Panc1 (cell line): ENCODE results near the gene ABCC8. TPM values are rescaled to one million over a fixed set of nuclear protein-coding genes. Genes with fewer than 3 reads are reported as not detected.

Experiments
- ATAC-seq: fragments of 200-7000 bp; cut with Tn5 transposase; 2 replicates; pipeline ENCODE4 v1.9.1; 2020; ENCODE audit warnings: mild to moderate bottlenecking, moderate library complexity
- BruUV-seq: library from RNA; stranded (reverse); fragments of 400-500 nt; replicated peaks from 2 replicates; lab custom pipeline; 2021; lab: Mats Ljungman, UMichigan
- CTCF ChIA-PET: fragments of 300-600 bp; sonication (Branson Sonifier 250); formaldehyde crosslinking; loops from one replicate; lab custom pipeline; 2022; ENCODE audit warnings: antibody characterized with exemption; lab: Charles Lee
- POLR2A ChIA-PET: fragments of 300-600 bp; sonication (Branson Sonifier 250); formaldehyde crosslinking; loops from one replicate; lab custom pipeline; 2022; ENCODE audit warnings: antibody characterized with exemption; lab: Charles Lee
- DNase-seq: peaks from one replicate; pipeline ENCODE4 v3.0.0-alpha.2; 2010; ENCODE audit warnings: low read depth, low spot score
- H3K27ac ChIP-seq: 2 replicates; pipeline ENCODE4 v1.5.1; 2011; ENCODE audit warnings: mild to moderate bottlenecking, low read length, inconsistent platforms
- H3K27me3 ChIP-seq: fragments of 200-500 bp; sonication (Bioruptor generic); 2 replicates; pipeline ENCODE4 v1.6.0; 2014; ENCODE audit warnings: low read length, inconsistent platforms; ENCODE audit not compliant: control insufficient read depth, insufficient read depth
- H3K36me3 ChIP-seq: fragments of 200-500 bp; sonication (Bioruptor generic); 2 replicates; pipeline ENCODE4 v1.5.1; 2014; ENCODE audit warnings: inconsistent platforms, mild to moderate bottlenecking, low read length, moderate library complexity; ENCODE audit not compliant: control insufficient read depth, insufficient read depth
- H3K4me1 ChIP-seq: 2 replicates; pipeline ENCODE4 v1.5.1; 2011; ENCODE audit warnings: inconsistent platforms, mild to moderate bottlenecking, low read length, moderate library complexity; ENCODE audit not compliant: control insufficient read depth, insufficient read depth
- H3K4me3 ChIP-seq, 2 experiments: 2 replicates each; pipeline ENCODE4 v1.5.1; 2011 to 2012; ENCODE audit warnings: low read depth in 2 of 2, low read length in 2 of 2, mild to moderate bottlenecking in 2 of 2, inconsistent platforms in 1 of 2, moderate library complexity in 1 of 2
- H3K9me3 ChIP-seq: fragments of 200-500 bp; sonication (Bioruptor generic); 2 replicates; pipeline ENCODE4 v1.5.1; 2014; ENCODE audit warnings: low read depth, mild to moderate bottlenecking, inconsistent platforms, low read length, moderate library complexity; ENCODE audit not compliant: control insufficient read depth, insufficient read depth
- POLR2AphosphoS5 ChIP-seq: IDR thresholded peaks from 2 replicates; pipeline ENCODE4 v1.6.1; 2012; ENCODE audit warnings: mild to moderate bottlenecking, low read depth, low read length, moderate library complexity
- SIN3A ChIP-seq: IDR thresholded peaks from 2 replicates; pipeline ENCODE4 v1.6.1; 2012; ENCODE audit warnings: low read depth, mild to moderate bottlenecking, low read length, moderate library complexity, borderline replicate concordance; ENCODE audit not compliant: insufficient read depth
- TCF7L2 ChIP-seq: IDR thresholded peaks from 2 replicates; pipeline ENCODE4 v1.6.1; 2011; ENCODE audit warnings: mild to moderate bottlenecking, low read depth, low read length, inconsistent platforms
- in situ Hi-C: cut with HindIII; loops from 2 replicates; pipeline ENCODE4 v1.10.0; 2016; ENCODE audit warnings: low sequenced_read_pairs, low pct_unique_long_range_greater_than_20kb
- intact Hi-C: fragments of 100-400 bp; cut with micrococcal nuclease; formaldehyde crosslinking; loops from one replicate; pipeline ENCODE4 v1.10.0; 2022; ENCODE audit not compliant: unreplicated experiment
- total RNA-seq: library from RNA; stranded (reverse); gene quantifications from one replicate; pipeline ENCODE4 v1.2.1, GENCODE V29; 2021; ENCODE audit not compliant: unreplicated experiment
- TF ChIP-seq, protein P1 (sequence below), 2 experiments: IDR thresholded peaks; 2 replicates each; pipeline ENCODE4 v1.6.1; 2011 to 2012; ENCODE audit warnings: low read depth in 2 of 2, control low read depth in 1 of 2, low read length in 1 of 2, mild to moderate bottlenecking in 1 of 2, moderate library complexity in 1 of 2; ENCODE audit not compliant: insufficient read depth in 1 of 2
- TF ChIP-seq, protein P2 (sequence below): fragments of 450-650 bp; IDR thresholded peaks from 2 replicates; pipeline ENCODE4 v1.5.1; 2017; ENCODE audit warnings: mild to moderate bottlenecking

The ABCC8 gene
- total RNA-seq, 1 experiment from 2014 or later, result 0.18 TPM

DNA sequence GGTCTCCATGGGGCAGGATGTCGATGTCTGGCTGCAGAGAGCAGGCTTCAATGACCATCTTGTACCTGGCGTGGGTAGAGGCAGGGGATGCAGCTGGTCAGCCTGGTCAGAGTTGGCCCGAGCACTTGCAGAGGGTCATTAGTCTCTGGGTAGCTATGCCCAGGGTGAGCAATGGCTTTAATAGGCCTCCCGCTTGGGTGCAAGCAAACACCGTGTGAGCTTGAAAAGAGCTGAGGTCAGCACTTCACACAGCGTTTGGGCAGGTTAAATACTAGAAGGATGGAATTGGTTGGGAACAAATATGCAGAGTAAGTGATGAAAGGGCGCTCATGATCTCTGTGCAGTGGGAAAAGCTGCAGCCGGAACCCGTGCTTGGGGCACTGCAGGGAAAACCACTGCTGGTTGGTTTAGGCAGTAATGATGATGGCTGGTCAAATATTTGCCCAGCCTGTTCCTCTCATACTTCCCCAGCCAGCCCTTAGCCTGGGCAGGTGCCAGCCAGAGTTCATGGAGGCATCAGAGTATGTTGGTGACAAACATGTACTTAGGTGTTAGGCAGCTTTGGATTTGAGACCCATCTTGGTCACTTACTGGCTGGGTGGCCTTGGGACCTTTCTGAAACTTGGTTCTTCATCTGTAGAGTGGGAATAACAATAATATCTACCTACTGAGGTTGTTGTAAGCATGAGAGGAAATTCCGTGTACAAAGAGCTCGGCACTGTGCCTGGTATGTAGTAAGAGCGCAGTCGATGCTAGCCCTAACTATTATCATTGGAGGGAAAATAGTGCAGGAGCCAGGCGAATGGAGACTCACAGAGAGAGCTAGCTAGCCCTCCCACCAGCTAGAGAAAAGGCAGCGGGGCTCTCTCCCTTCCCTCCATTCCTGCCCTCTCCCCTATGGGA lies 63.0 kb downstream of the ABCC8 start:
- no peaks in the 10 kb centered on the region for H3K4me1 ChIP-seq
- TF ChIP-seq POLR2AphosphoS5 (no peak), TCF7L2 (no peak), SIN3A (no peak)
- TF ChIP-seq, protein P1, sequence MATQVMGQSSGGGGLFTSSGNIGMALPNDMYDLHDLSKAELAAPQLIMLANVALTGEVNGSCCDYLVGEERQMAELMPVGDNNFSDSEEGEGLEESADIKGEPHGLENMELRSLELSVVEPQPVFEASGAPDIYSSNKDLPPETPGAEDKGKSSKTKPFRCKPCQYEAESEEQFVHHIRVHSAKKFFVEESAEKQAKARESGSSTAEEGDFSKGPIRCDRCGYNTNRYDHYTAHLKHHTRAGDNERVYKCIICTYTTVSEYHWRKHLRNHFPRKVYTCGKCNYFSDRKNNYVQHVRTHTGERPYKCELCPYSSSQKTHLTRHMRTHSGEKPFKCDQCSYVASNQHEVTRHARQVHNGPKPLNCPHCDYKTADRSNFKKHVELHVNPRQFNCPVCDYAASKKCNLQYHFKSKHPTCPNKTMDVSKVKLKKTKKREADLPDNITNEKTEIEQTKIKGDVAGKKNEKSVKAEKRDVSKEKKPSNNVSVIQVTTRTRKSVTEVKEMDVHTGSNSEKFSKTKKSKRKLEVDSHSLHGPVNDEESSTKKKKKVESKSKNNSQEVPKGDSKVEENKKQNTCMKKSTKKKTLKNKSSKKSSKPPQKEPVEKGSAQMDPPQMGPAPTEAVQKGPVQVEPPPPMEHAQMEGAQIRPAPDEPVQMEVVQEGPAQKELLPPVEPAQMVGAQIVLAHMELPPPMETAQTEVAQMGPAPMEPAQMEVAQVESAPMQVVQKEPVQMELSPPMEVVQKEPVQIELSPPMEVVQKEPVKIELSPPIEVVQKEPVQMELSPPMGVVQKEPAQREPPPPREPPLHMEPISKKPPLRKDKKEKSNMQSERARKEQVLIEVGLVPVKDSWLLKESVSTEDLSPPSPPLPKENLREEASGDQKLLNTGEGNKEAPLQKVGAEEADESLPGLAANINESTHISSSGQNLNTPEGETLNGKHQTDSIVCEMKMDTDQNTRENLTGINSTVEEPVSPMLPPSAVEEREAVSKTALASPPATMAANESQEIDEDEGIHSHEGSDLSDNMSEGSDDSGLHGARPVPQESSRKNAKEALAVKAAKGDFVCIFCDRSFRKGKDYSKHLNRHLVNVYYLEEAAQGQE (IDR thresholded peaks at IDR 0.05; ENCODE audit: insufficient read depth in 1 of 2, low read depth in 2 of 2, low read length in 1 of 2), result no peak
- no peaks in the 10 kb centered on the region for H3K9me3 ChIP-seq
- no peak for ATAC-seq
- in situ Hi-C loops (no loop called here), intact Hi-C loops (no loop called here)
- no peaks in the 10 kb centered on the region for H3K36me3 ChIP-seq
- POLR2A ChIA-PET, result no interaction called here
- H3K27me3 ChIP-seq, result peaks cover 10% of the 10 kb centered on the region; the same call in 1 of the 2 replicates
- H3K27ac ChIP-seq, result no peak overlapping the region
- H3K4me3 ChIP-seq, result no peak overlapping the region
- CTCF ChIA-PET, result no interaction called here
- no peak for DNase-seq
- no TSS peak for BruUV-seq

DNA sequence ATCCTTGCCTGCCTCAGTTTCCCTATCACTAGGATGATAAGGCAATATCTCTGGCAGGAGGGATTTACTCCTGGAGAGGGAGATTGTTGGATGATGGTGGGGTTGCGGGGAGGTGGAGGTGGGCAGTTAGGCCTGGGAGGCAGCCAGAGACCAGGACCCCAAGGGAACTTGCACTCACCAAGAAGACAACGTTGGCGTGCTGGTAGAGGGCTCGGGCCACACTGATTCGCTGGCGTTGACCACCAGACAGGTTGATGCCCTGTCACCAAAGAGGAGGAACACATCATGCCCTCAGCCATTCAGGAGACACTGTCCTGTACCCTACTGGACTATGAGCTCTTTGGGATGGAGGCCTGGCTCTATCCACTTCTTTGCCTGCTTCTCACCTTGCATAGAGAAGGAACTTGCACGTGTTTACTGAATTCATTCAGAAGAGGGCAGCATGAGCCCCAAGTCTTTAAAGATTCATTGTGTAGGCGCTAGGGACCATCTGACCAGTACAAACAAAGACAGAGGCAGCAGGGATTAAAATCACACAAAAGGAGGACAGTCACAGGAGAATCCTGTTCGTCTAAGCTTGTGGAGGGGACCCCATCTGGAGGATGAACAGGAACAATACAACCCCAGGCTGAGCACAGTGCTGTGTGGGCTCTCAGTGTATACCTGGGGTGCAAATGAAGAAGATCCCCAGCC lies 64.0 kb downstream of the ABCC8 start:
- intact Hi-C loops, result no loop called here
- in situ Hi-C loops, result no loop called here
- Histone ChIP-seq H3K36me3 (no peaks in the 10 kb centered on the region), H3K4me1 (no peaks in the 10 kb centered on the region), H3K27ac (no peak overlapping the region), H3K9me3 (no peaks in the 10 kb centered on the region), H3K4me3 (no peak overlapping the region), H3K27me3 (peaks cover 4% of the 10 kb centered on the region; the same call in 1 of the 2 replicates)
- no peak for DNase-seq
- ChIA-PET CTCF (no interaction called here), POLR2A (no interaction called here)
- BruUV-seq, result no TSS peak
- no peak for ATAC-seq
- TF ChIP-seq, protein P2, sequence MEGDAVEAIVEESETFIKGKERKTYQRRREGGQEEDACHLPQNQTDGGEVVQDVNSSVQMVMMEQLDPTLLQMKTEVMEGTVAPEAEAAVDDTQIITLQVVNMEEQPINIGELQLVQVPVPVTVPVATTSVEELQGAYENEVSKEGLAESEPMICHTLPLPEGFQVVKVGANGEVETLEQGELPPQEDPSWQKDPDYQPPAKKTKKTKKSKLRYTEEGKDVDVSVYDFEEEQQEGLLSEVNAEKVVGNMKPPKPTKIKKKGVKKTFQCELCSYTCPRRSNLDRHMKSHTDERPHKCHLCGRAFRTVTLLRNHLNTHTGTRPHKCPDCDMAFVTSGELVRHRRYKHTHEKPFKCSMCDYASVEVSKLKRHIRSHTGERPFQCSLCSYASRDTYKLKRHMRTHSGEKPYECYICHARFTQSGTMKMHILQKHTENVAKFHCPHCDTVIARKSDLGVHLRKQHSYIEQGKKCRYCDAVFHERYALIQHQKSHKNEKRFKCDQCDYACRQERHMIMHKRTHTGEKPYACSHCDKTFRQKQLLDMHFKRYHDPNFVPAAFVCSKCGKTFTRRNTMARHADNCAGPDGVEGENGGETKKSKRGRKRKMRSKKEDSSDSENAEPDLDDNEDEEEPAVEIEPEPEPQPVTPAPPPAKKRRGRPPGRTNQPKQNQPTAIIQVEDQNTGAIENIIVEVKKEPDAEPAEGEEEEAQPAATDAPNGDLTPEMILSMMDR, result no peak
- TF ChIP-seq POLR2AphosphoS5 (no peak), SIN3A (no peak), TCF7L2 (no peak)
- TF ChIP-seq, protein P1 (IDR thresholded peaks at IDR 0.05; ENCODE audit: insufficient read depth in 1 of 2, low read depth in 2 of 2, low read length in 1 of 2), result no peak
